Cerebellar cortex (tissue), 1 donor: Measurements from ENCODE around the gene BAZ1B.
"Not testable (repeated sequence)": the region's sequence is repeated elsewhere in the genome, so short reads cannot be mapped to it uniquely, and the experiment has no call there.

Source experiments
- DNase-seq: peaks from one replicate; pipeline ENCODE4 v3.0.0-alpha.2; 2015; ENCODE audit warnings: low spot score

The BAZ1B gene

DNA sequence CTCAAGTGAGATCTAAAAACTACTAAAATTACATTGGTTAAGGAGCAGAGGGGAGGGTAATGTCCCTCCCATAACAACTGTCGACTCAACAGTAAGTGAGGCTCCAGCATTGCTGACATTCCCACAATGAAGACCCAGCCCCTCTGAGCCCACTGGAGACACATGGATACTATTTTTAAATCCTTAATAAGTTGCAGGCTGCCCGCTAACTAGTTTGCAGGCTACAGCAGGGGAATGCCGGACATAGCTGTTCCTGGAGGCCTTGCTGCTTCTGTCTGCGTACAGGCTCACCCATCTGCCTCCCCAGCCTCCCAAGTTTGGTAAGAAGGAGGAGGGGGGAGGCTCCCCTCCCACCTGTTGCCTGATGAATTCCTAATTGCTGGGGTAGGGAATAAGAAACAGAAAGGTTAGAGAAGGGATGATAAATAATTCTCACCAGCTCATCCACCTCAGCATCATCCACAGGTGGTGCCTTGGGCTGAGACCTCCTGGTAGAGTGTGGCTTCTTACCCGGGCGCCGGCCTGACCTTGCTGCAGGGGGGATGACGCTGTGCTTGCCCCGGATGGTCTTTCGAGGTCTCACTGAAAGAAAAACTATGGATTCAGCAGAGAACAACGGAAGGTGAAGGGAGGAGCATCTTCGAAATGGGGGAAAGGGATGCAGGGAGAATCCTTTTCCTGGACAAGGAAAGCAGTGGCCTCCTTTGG is 78.4 kb downstream of the BAZ1B start:
- DNase-seq, result no peak

DNA sequence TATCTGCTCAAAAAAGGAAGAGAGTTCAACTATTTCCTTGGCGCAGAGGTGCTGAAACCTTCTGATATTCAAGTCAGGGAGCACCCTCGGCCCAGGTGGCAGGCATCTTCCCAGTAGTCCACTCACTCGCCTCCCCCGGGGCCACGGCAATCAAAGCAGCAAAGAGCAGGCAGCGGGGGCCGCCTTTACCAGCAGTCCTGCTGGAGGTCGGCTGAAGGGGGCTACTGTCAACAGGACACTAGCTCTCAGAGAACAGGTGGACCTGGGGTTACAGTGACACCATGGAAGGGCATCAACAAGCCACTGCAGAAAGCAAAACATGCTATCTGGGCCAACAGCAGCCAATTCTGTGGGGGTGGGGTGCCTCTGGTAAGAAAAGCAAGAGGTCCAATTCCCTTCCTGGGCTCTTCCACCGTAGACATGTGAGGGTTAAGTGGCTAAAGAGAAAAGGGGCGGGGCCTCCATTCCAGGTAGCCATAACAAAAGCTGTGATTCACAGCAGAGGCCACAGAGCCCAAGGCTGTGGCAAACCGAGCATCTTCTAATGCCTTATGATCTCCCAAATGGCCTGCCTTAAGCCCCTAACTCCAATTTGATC is 79.1 kb downstream of the BAZ1B start:
- no peak for DNase-seq

DNA sequence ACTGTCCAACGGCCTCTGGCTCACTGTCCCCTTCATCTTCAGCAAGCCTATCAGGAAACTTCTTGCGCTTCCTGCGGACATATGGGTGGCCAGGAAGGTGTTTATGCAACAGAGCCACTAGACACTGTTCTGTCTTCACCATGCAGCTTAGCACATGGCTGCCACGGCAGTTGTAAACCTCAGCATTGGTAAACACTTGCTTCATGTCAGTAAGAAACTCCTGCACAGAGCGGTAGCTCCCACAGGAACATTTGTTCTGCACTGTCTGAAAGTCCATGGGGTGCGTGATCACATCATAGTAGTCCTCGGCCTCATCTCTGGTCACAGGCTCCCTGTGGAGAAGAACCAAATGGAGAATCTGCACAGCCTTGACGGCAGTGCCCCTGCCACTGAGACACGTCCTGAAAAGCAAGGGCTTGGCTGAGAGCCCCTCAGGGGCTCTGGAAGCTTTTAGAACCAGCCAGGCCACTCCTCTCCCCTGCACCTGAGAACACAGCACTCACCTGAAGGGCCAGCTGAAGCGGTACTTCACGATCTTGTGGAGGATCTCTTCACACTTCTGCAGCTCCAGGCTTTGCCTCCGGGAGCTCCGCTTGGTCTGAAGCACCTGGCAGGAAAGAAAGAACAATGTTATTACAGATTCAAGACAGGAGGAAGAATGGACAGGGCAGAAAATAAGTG is 79.7 kb downstream of the BAZ1B start:
- no peak for DNase-seq

DNA sequence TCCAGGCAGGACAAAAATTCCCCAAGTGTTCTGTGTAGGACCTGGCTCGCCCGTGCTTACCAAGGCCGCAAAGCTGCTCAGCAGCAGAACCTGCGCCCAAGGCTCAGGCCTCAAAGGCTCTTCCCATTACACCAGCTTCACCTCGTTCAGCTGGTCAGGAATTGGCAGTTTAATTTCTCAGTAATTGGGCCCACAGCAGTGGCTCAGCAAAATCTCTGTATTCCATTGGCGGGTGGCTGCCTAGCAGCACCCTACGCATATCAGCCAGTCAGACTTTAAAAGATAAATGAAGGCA is 82.7 kb downstream of the BAZ1B start:
- no peak for DNase-seq

DNA sequence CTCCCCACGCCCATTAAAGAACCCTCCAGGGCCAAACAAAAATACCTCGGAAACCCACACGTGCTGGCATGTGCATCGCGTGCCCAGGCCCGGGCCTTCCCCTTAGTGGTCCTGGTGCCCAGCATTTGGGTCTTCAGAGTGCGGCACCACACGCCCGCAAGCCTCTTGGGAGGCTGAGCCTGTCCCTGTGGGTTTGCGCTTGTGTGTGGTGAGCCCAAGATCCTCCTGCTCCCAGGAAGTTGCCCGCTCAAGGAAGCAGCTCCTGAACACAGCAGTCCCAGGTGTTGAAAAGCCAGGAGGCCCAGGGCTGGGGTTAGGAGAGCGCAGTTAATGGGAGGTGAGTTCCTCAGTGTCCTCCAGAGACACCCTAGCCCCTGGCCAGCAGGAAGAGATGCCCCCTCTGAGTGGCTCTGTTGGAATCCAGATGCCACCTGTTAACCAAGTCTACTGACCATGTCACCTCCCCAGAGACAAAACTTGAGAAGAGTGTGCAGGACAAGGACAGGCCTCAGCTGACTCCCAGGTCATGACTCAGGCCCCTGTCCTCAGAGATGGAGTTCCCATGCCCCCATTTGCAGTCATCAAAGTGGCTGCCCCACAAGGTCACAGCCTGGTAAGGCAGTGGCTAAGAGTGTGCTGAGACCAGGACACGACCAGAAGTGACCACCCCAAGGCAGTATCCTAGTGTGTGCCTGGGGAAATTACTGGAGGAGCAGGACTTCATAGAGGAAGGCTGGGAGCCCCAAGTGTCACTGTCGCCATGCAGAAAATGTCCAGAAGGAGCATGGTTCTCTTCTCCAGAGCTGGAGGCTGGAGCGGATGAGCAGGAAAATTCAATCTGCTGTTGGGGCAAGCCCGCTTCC is 83.3 kb downstream of the BAZ1B start:
- DNase-seq, result no peak

DNA sequence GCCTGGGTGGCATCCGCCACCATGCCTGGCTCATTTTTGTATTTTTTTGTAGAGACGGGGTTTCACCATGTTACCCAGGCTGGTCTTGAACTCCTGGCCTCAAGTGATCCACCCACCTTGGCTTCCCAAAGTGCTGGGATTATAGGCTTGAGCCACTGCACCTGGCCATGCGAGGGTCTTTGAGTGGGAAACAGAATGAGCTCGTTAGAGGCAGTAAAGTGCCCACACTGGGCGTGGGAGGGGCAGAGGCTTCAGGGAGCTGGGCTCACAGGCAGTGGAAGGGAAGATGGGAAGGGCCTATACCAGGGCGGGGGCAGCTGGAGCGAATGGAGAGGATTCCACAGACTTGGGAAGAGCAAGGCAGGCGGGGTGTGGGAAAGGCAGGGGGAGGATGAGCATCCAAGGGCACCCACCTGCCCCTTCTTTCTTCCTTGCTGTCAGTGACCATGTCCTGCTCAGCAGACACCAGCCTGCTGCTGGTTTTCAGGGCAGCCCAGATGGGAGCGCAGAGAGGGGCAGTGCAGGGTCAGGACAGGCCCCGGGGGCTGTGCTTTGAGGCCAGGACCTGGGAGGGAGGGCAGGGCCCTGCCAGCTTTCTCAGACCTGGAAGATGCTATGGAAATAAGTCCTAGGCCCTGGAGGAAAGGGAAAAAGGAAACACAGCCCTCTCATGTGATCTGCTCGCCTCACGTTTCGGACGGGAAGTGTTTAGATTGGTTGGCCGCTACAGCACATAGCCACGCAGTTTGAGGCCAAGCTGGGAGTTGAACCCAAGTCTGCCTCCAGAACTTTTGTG is 84.3 kb downstream of the BAZ1B start:
- DNase-seq, result peak; percentile 34

DNA sequence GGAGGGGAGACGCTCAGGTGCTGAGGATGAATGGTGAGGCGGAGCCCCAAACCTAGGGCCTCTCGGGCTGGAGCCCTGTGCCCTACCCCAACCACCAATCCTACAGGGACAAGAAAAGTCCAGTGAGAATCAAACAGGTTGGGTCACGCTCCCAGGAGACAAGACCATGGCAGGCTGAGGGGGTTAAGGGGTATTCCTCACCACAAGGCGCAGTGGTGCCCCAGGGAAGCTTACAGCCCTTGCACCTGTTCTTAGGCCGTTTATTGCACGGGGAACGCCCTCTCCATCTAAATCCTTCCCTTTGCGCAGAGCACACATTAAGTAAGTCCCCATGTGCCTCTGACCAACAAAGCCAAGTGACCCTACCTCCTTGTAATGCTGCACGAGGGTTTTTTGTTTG is 85.0 kb downstream of the BAZ1B start:
- no peak for DNase-seq

DNA sequence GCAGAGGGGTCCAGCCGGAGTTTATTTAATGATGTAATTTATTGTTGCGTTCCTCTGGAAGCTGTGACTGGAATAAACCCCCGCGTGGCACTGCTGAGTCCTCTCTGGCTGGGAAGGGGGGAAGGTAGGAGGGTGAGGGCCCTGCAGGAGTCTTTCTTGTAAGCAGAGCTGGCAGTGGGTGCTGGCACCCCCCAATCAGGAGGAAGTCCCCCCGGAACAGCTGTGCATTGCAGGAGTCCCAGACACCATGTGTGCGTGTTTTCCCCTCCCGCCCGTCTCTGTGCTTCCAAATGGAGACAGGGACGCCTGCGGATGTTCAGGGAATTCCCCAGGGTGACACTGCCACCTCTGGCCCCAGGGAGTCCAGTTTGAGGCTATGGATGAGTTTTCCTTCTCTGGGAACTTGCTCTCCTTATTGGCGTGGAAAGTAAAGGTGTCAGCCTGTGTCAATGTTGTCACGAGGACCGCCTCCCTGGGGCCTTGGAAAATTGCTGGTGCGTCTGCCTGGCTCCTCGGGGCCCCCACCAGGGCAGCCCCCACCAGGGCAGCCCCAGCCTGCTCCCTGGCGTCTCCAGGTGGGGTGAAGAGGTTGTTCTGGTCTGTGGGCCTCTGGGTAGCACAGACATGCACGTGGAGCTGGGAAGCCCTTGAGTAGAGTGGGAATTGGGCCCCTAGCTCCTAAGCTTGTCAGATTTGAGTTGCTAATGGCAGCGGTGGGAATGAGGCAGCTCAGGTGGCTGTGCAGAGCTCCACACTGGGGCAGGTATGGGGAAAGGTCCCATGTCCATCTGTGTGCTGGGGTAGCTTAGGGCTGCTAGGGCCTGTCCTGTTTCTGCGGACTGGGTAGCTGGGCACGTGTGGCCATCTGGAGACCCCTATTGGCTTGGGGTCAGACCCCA is 85.8 kb downstream of the BAZ1B start:
- no peak for DNase-seq

DNA sequence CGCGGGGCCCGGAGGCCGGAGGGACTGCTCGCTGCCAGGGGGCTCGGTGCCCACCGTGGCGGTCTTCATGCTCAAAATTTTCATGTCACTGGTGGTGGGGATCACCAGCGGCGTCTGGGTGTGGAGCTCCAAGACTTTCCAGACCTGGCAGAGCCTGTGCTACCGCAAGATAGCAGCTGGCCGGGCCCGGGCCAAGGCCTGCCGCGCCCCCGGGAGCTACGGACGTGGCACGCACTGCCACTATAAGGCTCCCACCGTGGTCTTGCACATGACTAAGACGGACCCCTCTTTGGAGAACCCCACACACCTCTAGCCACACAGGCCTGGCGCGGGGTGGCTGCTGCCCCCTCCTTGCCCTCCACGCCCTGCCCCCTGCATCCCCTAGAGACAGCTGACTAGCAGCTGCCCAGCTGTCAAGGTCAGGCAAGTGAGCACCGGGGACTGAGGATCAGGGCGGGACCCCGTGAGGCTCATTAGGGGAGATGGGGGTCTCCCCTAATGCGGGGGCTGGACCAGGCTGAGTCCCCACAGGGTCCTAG is 86.6 kb downstream of the BAZ1B start:
- no peak for DNase-seq

DNA sequence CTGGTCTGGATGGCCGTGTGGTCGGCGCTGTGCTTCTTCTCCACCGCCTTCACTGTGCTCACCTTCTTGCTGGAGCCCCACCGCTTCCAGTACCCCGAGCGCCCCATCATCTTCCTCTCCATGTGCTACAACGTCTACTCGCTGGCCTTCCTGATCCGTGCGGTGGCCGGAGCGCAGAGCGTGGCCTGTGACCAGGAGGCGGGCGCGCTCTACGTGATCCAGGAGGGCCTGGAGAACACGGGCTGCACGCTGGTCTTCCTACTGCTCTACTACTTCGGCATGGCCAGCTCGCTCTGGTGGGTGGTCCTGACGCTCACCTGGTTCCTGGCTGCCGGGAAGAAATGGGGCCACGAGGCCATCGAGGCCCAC is 87.4 kb downstream of the BAZ1B start:
- no peak for DNase-seq

DNA sequence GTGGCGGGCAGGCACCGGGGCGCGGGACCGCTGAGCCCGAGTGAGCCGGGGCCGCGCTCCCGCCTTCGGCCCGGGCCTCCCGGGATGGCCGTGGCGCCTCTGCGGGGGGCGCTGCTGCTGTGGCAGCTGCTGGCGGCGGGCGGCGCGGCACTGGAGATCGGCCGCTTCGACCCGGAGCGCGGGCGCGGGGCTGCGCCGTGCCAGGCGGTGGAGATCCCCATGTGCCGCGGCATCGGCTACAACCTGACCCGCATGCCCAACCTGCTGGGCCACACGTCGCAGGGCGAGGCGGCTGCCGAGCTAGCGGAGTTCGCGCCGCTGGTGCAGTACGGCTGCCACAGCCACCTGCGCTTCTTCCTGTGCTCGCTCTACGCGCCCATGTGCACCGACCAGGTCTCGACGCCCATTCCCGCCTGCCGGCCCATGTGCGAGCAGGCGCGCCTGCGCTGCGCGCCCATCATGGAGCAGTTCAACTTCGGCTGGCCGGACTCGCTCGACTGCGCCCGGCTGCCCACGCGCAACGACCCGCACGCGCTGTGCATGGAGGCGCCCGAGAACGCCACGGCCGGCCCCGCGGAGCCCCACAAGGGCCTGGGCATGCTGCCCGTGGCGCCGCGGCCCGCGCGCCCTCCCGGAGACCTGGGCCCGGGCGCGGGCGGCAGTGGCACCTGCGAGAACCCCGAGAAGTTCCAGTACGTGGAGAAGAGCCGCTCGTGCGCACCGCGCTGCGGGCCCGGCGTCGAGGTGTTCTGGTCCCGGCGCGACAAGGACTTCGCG is 88.0 kb downstream of the BAZ1B start:
- DNase-seq, result no peak

DNA sequence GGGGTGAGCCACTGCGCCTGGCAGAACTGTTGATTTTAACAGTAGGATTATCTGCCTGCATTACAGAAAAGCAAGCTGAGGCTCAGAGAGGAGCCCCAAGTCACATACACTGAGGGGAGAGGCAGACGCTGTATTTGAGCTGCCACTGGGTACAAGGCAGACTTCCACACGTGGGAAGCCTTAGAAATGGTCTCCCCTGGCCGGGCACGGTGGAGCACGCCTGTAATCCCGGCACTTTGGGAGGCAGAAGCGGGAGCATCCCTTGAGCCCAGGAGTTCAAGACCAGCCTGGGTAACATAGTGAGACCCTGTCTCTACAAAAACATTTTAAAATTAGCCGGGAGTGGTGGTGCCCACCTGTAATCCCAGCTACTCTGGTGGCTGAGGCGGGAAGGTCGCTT is 89.4 kb downstream of the BAZ1B start:
- no peak for DNase-seq

DNA sequence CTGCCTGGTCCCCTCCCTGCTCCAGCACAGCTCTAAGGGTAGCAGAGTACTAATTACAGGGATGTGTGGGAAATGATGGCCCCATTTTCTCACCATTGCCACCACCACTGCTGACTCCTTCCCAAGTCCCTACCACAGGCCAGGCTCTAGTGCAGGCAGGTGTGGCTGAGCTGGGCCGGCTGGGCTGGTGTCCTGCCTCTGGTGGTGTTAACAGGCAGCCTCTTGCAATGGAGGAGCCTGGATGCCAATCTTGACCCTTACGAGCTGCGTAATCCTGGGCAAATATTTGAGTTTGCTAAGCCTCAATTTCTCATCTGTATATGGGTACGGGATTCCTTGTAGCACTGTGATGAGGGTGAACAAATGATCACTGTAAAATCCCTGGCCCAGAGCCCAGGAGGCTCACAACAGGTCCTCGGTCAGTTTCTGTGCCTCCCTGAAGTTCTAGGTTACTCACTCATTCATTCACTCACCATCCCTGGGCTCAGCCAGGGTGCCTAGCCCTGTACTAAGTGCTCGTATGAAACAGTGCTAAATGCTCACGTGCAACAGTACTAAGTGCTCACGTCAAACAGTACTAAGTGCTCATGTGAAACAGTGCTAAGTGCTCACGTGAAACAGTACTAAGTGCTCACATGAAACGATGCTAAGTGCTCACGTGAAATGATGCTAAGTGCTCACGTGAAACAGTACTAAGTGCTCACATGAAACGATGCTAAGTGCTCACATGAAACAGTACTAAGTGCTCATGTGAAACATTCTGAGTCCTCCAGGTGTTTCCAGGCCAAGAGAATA is 90.9 kb downstream of the BAZ1B start:
- DNase-seq, result no peak

DNA sequence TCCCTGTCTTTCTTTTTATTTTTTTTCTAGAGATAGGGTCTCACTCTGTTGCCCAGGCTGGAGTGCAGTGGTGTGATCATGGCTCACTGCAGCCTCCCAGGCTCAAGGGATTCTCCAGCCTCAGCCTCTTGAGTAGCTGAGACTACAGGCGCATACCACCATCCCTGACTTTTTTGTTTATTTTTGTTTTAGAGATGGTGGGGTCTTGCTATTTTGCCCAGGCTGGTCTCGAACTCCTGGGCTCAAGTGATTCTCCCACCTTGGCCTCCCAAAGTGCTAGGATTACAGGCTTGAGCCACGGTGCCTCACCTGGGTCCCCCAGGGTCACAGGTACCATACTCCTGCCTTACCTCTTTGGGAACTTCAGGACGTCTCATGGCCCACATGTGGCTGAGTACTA is 91.6 kb downstream of the BAZ1B start:
- not testable (repeated sequence) for DNase-seq

DNA sequence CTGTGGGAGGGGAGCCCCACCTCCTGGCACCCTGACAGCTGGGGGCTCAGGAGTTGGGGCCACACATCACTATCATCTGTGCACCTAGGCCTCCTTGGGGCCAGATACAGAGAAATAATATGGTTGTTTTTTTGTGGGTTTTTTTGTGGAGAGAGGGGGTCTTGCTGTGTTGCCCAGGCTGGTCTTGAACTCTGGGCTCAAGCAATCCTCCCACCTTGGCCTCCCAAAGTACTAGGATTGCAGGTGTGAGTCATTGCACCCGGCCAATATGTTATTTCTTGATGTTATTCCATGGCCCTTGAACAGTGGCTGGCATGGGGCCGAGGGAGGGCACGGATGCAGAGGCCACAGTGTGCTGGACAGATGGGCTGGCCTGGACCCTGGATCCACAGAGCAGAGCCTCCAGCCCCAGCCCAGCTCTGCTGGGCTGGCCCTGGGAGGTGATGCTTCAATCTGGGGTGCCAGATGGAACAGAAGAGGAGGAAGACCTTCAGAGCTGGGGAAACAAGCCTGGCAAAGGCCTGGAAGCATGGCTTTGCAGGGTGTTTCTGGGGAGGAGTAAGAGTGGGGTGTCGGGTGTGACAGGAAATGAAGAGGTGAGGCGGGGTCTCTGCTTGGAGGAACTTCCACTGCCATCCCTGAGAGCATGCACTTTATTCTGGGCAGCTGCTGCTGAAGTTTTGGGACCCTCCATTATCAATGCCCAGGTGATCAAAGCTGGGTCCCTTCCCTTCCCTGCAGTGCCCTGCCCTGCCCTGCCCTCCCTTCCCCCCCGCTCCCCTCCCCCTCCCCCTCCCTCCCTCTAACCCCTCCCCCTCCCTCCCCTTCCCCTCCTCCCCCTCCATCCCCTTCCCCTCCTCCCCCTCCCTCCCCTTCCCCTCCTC is 92.2 kb downstream of the BAZ1B start:
- no peak for DNase-seq

DNA sequence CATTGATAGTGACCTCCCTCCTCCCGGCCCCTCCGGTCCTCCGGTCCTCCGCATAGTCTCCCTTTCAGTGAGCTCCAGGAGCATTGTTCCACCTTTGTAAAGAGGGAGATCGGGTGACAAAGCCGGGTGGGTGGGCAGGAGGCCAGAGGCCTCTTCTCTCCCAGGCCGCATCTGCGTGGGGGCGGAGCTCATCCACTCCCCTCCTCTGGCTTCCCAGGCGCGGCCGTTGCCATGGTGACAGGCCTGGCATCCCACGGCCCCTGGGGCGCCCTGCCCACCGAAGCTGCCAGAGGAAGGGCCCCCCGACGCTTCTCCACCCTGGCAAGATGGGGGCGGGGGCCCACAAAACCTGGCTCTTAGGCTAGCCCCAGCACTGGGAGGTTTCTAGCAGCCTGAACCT is 92.9 kb downstream of the BAZ1B start:
- no peak for DNase-seq

DNA sequence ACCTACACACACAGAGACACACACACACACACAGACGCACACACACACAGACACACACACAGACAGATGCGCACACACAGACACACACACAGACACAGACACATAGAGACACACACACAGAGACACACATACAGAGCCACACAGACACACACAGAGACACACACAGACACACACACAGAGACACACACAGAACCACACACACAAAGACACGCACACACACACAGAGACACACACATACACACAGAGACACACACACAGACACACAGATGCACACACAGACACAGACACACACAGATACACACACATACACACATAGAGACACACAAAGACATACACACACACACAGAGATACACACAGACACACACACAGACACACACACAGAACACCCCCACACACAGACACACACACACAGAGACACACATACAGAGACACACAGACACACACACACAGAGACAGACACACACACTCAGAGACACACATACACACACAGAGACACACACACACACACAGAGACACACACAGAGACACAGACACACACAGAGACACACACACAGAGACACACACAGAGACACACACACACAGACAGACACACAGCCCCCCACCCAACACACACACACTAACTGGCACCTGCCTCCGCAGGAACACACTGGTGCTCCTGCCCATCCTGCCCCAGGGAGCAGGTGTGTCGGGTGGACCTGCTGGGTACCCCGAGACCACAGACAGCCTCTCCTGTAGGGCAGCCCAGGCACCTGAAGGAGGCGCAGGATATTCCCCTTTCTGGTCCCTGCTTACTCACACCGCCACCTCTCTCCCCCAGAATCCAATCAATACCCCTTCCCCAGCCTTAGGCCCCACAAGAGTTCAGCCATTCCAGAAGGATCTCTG is 93.9 kb downstream of the BAZ1B start:
- no peak for DNase-seq
